ENCODE measurements around the gene NOPCHAP1.
"Not testable (repeated sequence)": the region's sequence is repeated elsewhere in the genome, so short reads cannot be mapped to it uniquely, and the experiment has no call there.

The NOPCHAP1 gene

GRCh38 chr12:104941454-104941853 is 44.7 kb upstream of the NOPCHAP1 start:
- TF ChIP-seq GABPA (IDR thresholded peaks at IDR 0.05; ENCODE audit: low read depth) (no peak), POLR2AphosphoS5 (IDR thresholded peaks at IDR 0.05; ENCODE audit: low read depth) (no peak), CTCF (IDR thresholded peaks at IDR 0.05; ENCODE audit: insufficient read depth, low read length) (no peak), SPI1 (IDR thresholded peaks at IDR 0.05; ENCODE audit: borderline replicate concordance, low read depth) (no peak), REST (IDR thresholded peaks at IDR 0.05; ENCODE audit: insufficient replicate concordance, low read depth) (no peak)
- no peak for DNase-seq (ENCODE audit: low read depth in 1 of 2, low spot score in 1 of 2)
- no peaks in the 10 kb centered on the region for H3K27me3 ChIP-seq (ENCODE audit: insufficient read depth, poor library complexity, severe bottlenecking)
- no peak overlapping the region for H3K4me3 ChIP-seq (replicated peaks; ENCODE audit: insufficient read depth, low read length)
- no peak overlapping the region for H3K27ac ChIP-seq (replicated peaks)

GRCh38 chr12:104942075-104942474 is 44.0 kb upstream of the NOPCHAP1 start:
- Histone ChIP-seq H3K27ac (replicated peaks) (no peak overlapping the region), H3K27me3 (ENCODE audit: insufficient read depth, poor library complexity, severe bottlenecking) (no peaks in the 10 kb centered on the region), H3K4me3 (replicated peaks; ENCODE audit: insufficient read depth, low read length) (no peak overlapping the region)
- DNase-seq (ENCODE audit: low read depth in 1 of 2, low spot score in 1 of 2) = no peak
- no peak for TF ChIP-seq POLR2AphosphoS5 (IDR thresholded peaks at IDR 0.05; ENCODE audit: low read depth)
- no peak for TF ChIP-seq GABPA (IDR thresholded peaks at IDR 0.05; ENCODE audit: low read depth)
- no peak for TF ChIP-seq REST (IDR thresholded peaks at IDR 0.05; ENCODE audit: insufficient replicate concordance, low read depth)

- DNase-seq (ENCODE audit: low read depth in 1 of 2, low spot score in 1 of 2); H3K27me3 ChIP-seq (ENCODE audit: insufficient read depth, poor library complexity, severe bottlenecking): not testable (repeated sequence)
These were observed 42.7 kb upstream of the NOPCHAP1 start for GRCh38 chr12:104943401-104943800.

GRCh38 chr12:104944252-104944651 is 41.9 kb upstream of the NOPCHAP1 start:
- TF ChIP-seq REST (IDR thresholded peaks at IDR 0.05; ENCODE audit: insufficient replicate concordance, low read depth) (no peak), CTCF (IDR thresholded peaks at IDR 0.05; ENCODE audit: insufficient read depth, low read length) (no peak), SPI1 (IDR thresholded peaks at IDR 0.05; ENCODE audit: borderline replicate concordance, low read depth) (no peak), POLR2AphosphoS5 (IDR thresholded peaks at IDR 0.05; ENCODE audit: low read depth) (no peak), GABPA (IDR thresholded peaks at IDR 0.05; ENCODE audit: low read depth) (no peak)
- DNase-seq (ENCODE audit: low read depth in 1 of 2, low spot score in 1 of 2) = no peak

More at GRCh38 chr12:104943401-104943800, 42.7 kb upstream of the NOPCHAP1 start:
- H3K27ac ChIP-seq (replicated peaks); H3K4me3 ChIP-seq (replicated peaks; ENCODE audit: insufficient read depth, low read length): not testable (repeated sequence)

GRCh38 chr12:104948716-104949115 is 37.4 kb upstream of the NOPCHAP1 start:
- H3K27me3 ChIP-seq (ENCODE audit: insufficient read depth, poor library complexity, severe bottlenecking); H3K4me3 ChIP-seq (replicated peaks; ENCODE audit: insufficient read depth, low read length); DNase-seq (ENCODE audit: low read depth in 1 of 2, low spot score in 1 of 2); H3K27ac ChIP-seq (replicated peaks): not testable (repeated sequence)

More at GRCh38 chr12:104944252-104944651, 41.9 kb upstream of the NOPCHAP1 start:
- no peak overlapping the region for H3K4me3 ChIP-seq (replicated peaks; ENCODE audit: insufficient read depth, low read length)
- H3K27ac ChIP-seq (replicated peaks) = no peak overlapping the region
- no peaks in the 10 kb centered on the region for H3K27me3 ChIP-seq (ENCODE audit: insufficient read depth, poor library complexity, severe bottlenecking)
